ENCODE results near the gene CEP350. TPM values are rescaled to one million over a fixed set of nuclear protein-coding genes. Genes with fewer than 3 reads are reported as not detected.

CEP350 gene
- polyA plus RNA-seq, 3 donors, result 6.7 to 19.8 (median 9.0) TPM

DNA sequence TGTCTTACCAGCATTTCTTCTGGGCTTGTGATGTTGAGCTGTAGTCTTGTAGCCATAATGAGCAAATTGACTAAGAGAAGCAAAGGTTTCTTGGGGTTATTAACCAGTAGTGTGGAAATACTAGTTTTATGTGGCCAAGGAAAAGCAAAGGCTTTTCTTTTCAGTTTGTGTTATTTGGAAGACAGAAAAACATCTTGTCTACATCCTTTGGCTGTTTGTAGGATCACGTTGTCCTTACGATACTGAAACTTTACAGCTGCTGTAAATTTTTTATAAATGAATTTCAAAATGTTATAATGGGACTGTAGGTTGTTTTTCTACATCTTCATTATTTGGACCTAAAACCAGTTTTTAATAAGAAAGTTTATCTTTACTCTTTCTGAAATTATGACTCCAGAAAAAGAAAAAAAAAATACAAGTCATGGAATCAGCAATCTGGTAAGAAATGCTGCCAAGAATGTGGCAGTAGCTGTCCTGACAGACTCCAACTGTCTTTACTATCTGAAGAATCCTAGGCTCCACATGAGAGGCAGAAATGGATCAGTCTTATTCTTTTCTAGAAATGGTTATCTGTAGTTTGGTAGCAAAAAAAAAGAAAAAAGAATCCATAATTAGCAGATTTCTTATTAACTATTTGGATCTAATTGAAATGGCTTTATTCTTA lies 158.5 kb downstream of the CEP350 start:
- WGBS (ENCODE audit: insufficient coverage), result no CpG with 5 or more reads among the region's 2 CpGs
- no peak overlapping the region for H2AFZ ChIP-seq (ENCODE audit: insufficient read depth, low read depth, low read length, poor library complexity, severe bottlenecking)
- TF ChIP-seq, protein P1, sequence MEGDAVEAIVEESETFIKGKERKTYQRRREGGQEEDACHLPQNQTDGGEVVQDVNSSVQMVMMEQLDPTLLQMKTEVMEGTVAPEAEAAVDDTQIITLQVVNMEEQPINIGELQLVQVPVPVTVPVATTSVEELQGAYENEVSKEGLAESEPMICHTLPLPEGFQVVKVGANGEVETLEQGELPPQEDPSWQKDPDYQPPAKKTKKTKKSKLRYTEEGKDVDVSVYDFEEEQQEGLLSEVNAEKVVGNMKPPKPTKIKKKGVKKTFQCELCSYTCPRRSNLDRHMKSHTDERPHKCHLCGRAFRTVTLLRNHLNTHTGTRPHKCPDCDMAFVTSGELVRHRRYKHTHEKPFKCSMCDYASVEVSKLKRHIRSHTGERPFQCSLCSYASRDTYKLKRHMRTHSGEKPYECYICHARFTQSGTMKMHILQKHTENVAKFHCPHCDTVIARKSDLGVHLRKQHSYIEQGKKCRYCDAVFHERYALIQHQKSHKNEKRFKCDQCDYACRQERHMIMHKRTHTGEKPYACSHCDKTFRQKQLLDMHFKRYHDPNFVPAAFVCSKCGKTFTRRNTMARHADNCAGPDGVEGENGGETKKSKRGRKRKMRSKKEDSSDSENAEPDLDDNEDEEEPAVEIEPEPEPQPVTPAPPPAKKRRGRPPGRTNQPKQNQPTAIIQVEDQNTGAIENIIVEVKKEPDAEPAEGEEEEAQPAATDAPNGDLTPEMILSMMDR (IDR thresholded peaks at IDR 0.05), result no peak
- peaks cover 42 to 54% of the 10 kb centered on the region in 2 donors for H3K36me3 Mint-ChIP-seq
- no peak overlapping the region for H3K4me3 Mint-ChIP-seq
- H3K4me1 Mint-ChIP-seq, result peaks cover 28% of the 10 kb centered on the region
- H3K27me3 Mint-ChIP-seq (ENCODE audit: low read depth in 3 of 3), result peaks cover 0 to 2% (median 0%) of the 10 kb centered on the region in 3 donors
- no peak for DNase-seq
- no peaks in the 10 kb centered on the region for H3K9me3 ChIP-seq (replicated peaks in 1 of 2; ENCODE audit: control insufficient read depth in 1 of 2, insufficient read depth in 1 of 2, low read length in 2 of 2)
- intact Hi-C loops (cut with micrococcal nuclease), result no loop called here
- no peaks in the 10 kb centered on the region for H3K79me2 ChIP-seq (ENCODE audit: insufficient read depth, low read length)
- H4K20me1 ChIP-seq (ENCODE audit: insufficient read depth, low read length), result no peaks in the 10 kb centered on the region
- no peaks in the 10 kb centered on the region for H3K27me3 ChIP-seq (ENCODE audit: control insufficient read depth in 2 of 2, insufficient read depth in 2 of 2, low read length in 2 of 2)
- H3K27ac ChIP-seq (ENCODE audit: low read depth in 1 of 2, low read length in 2 of 2), result no peak overlapping the region
- H3K9ac ChIP-seq (ENCODE audit: insufficient read depth, low read length, poor library complexity, severe bottlenecking), result no peak overlapping the region
- H3K4me1 ChIP-seq (ENCODE audit: control insufficient read depth in 1 of 2, insufficient read depth in 2 of 2, low read length in 2 of 2), result peaks cover 16 to 22% of the 10 kb centered on the region in 2 donors
- peaks cover 0 to 3% (median 0%) of the 10 kb centered on the region in 7 donors for H3K9me3 Mint-ChIP-seq
- no peak overlapping the region for H3K4me2 ChIP-seq (replicated peaks; ENCODE audit: extremely low read depth, low read length, poor library complexity, severe bottlenecking)
- H3K27ac Mint-ChIP-seq, result no peak overlapping the region
- no peak overlapping the region for H3K4me3 ChIP-seq (replicated peaks in 1 of 3; ENCODE audit: low read depth in 2 of 3, low read length in 3 of 3)
- H3K36me3 ChIP-seq (replicated peaks in 1 of 2; ENCODE audit: control insufficient read depth in 1 of 2, insufficient read depth in 2 of 2, low read length in 2 of 2), result peaks cover 38 to 64% of the 10 kb centered on the region in 2 donors

DNA sequence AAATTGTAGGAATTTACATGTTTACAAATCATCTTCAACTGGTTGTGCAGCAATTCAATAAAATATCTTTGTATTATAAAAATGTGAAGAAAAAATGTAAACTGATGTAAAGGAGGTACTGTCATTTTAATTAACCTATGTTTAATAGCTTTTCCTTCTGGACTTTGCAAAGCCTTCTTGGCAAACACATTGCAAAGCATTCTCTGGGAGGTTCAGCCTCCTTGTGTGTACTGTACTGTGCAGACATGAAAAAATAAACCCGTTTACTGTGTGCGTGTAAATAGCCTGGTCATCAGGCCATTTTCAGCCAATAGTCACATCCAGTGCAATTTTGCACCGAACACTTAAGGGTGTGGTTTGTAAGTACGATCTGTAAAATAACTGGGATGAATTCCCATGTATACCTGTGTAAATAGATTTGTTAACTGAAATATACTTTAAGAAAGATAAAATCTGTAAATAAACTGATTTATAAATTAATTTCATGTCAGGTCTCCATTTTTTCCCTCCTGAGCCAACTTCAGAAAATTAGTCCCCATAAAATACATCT lies 159.9 kb downstream of the CEP350 start:
- Histone ChIP-seq H3K4me3 (replicated peaks in 1 of 3; ENCODE audit: low read depth in 2 of 3, low read length in 3 of 3) (no peak overlapping the region), H3K36me3 (replicated peaks in 1 of 2; ENCODE audit: control insufficient read depth in 1 of 2, insufficient read depth in 2 of 2, low read length in 2 of 2) (peaks cover 38 to 59% of the 10 kb centered on the region in 2 donors), H3K4me1 (ENCODE audit: control insufficient read depth in 1 of 2, insufficient read depth in 2 of 2, low read length in 2 of 2) (peaks cover 21 to 23% of the 10 kb centered on the region in 2 donors), H3K79me2 (ENCODE audit: insufficient read depth, low read length) (no peaks in the 10 kb centered on the region), H2AFZ (ENCODE audit: insufficient read depth, low read depth, low read length, poor library complexity, severe bottlenecking) (no peak overlapping the region), H3K9me3 (replicated peaks in 1 of 2; ENCODE audit: control insufficient read depth in 1 of 2, insufficient read depth in 1 of 2, low read length in 2 of 2) (no peaks in the 10 kb centered on the region), H3K4me2 (replicated peaks; ENCODE audit: extremely low read depth, low read length, poor library complexity, severe bottlenecking) (no peak overlapping the region), H3K27ac (ENCODE audit: low read depth in 1 of 2, low read length in 2 of 2) (no peak overlapping the region), H3K27me3 (ENCODE audit: control insufficient read depth in 2 of 2, insufficient read depth in 2 of 2, low read length in 2 of 2) (no peaks in the 10 kb centered on the region), H3K9ac (ENCODE audit: insufficient read depth, low read length, poor library complexity, severe bottlenecking) (no peak overlapping the region), H4K20me1 (ENCODE audit: insufficient read depth, low read length) (no peaks in the 10 kb centered on the region)
- Mint-ChIP-seq H3K27ac (peak overlapping the region in 1 of 7 donors; percentile 66), H3K4me1 (peaks cover 25% of the 10 kb centered on the region), H3K9me3 (peaks cover 0 to 3% (median 0%) of the 10 kb centered on the region in 7 donors), H3K36me3 (peaks cover 41 to 47% of the 10 kb centered on the region in 2 donors), H3K27me3 (ENCODE audit: low read depth in 3 of 3) (peaks cover 0 to 2% (median 1%) of the 10 kb centered on the region in 3 donors), H3K4me3 (no peak overlapping the region)
- intact Hi-C loops (cut with micrococcal nuclease), result no loop called here
- TF ChIP-seq, protein P1 (IDR thresholded peaks at IDR 0.05), result no peak
- DNase-seq, result no peak
- 91% methylated on average over 2 of the region's 4 CpGs for WGBS (ENCODE audit: insufficient coverage)

Data from CD14-positive monocyte (primary cell).